LoVo (cell line): ENCODE data around the gene SOD1.
"Not testable (repeated sequence)": the region's sequence is repeated elsewhere in the genome, so short reads cannot be mapped to it uniquely, and the experiment has no call there.

Experiments
- DNase-seq: peaks from one replicate; pipeline ENCODE4 v3.0.0-alpha.2; 2016; ENCODE audit warnings: low spot score

SOD1 gene

DNA sequence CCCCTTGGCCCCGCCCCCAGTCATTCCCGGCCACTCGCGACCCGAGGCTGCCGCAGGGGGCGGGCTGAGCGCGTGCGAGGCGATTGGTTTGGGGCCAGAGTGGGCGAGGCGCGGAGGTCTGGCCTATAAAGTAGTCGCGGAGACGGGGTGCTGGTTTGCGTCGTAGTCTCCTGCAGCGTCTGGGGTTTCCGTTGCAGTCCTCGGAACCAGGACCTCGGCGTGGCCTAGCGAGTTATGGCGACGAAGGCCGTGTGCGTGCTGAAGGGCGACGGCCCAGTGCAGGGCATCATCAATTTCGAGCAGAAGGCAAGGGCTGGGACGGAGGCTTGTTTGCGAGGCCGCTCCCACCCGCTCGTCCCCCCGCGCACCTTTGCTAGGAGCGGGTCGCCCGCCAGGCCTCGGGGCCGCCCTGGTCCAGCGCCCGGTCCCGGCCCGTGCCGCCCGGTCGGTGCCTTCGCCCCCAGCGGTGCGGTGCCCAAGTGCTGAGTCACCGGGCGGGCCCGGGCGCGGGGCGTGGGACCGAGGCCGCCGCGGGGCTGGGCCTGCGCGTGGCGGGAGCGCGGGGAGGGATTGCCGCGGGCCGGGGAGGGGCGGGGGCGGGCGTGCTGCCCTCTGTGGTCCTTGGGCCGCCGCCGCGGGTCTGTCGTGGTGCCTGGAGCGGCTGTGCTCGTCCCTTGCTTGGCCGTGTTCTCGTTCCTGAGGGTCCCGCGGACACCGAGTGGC is at the start of gene SOD1:
SOD1 (plus strand) TSS at position 158 of the 723 bp plus-strand sequence; CDS start at position 235, 77 bp downstream.
- peak; percentile 97 for DNase-seq

GRCh38 chr21:31611445-31611844 is 48.0 kb upstream of the SOD1 start:
- no peak for DNase-seq

- no peak for DNase-seq
Observed at GRCh38 chr21:31612894-31613785, 46.4 kb upstream of the SOD1 start.

DNA sequence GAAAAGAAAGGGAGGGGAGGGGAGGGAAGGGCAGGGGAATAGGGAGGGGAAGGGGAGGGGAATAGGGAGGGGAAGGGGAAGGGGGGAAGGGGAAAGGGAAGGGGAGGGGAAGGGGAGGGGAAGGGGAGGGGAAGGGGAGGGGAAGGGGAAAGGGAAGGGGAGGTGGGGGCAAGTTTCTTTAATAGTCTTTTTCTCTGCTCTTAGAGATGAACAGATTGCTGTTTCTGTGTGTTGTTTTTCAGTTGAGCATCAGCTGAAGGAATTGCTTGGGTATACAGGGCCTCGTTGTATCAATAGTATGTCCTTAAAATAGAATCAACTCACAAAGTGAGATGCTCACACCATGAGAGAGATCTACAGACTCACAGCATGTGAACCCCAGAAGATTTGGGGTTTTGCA is 44.8 kb upstream of the SOD1 start:
- no peak for DNase-seq

- DNase-seq, result no peak
Observed at GRCh38 chr21:31616216-31616615, 43.3 kb upstream of the SOD1 start.

DNA sequence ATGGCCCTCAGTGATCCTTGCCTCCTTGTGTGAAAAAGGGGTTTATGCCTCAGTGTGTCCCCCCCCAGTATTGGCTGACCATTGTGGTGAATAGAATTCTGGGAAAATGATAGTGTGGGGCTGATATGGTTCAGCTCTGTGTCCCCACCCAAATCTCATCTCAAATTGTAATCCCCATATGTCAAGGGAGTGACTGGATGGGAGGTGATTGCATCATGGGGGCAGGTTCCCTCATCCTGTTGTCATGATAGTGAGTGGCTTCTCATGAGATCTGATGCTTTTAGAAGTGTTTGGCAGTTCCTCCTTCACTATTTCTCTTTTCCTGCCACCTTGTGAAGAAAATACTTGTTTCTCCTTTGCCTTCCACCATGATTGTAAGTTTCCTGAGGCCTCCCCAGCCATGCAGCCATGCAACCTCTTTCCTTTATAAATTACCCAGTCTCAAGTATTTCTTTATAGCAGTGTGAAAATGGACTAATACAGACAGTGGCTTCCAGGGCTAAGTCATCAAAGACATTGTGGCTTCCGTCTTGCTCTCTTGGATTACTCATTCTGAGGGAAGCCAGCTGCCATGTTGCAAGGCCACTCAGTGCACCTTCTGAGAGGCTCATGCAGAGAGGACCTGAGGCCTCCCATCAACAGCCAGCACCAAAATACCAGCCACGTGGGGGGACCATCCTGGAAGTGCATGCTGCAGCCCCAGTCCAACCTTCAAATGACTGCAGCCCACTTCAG is 40.6 kb upstream of the SOD1 start:
- no peak for DNase-seq

DNA sequence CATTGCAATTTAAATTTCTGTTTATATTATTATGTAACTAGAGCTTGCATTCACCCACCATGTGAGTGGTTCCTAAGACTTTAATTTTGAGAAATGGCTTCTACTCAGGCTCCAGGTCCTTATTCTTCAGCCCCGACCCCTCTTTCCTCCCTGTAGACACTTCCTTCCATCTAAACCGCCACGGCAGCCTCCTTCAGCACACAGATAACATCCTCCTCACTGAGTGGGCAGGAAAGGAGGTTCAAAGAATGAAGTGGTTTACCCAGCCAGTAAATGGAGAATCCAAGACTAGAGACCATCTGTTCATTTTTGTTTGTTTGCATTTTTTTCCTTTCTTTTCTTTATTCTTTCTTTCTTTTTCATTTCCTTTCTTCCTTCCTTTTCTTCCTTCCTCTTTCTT is 37.1 kb upstream of the SOD1 start:
- DNase-seq, result no peak

- DNase-seq, result no peak
Observed at GRCh38 chr21:31623664-31624063, 35.8 kb upstream of the SOD1 start.

GRCh38 chr21:31624181-31624580 is 35.3 kb upstream of the SOD1 start:
- no peak for DNase-seq

- no peak for DNase-seq
Observed at GRCh38 chr21:31624961-31625491, 34.5 kb upstream of the SOD1 start.

GRCh38 chr21:31629972-31630711 is 29.4 kb upstream of the SOD1 start:
- DNase-seq, result peak; percentile 80

- DNase-seq, result not testable (repeated sequence)
Observed at GRCh38 chr21:31631881-31632280, 27.6 kb upstream of the SOD1 start.

DNA sequence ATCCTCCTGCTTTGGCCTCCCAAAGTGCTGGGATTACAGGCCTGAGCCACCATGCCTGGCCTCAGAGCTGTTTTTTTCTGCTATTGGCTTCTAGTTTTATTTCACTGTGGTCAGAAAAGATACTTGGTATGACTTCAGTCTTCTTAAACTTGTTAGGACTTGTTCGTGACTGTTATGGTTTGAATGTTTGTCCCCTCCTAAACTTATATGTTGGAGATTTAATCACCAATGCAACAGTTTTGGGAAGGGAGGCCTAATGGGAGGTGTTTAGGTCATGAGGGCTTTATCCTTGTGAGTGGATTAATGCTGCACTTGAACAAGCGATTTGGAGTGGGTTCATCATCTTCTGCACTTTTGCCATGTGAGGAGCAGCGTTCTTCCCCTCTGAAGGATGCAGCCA is 24.5 kb upstream of the SOD1 start:
- no peak for DNase-seq

- DNase-seq, result no peak
Observed at GRCh38 chr21:31636874-31637273, 22.6 kb upstream of the SOD1 start.

DNA sequence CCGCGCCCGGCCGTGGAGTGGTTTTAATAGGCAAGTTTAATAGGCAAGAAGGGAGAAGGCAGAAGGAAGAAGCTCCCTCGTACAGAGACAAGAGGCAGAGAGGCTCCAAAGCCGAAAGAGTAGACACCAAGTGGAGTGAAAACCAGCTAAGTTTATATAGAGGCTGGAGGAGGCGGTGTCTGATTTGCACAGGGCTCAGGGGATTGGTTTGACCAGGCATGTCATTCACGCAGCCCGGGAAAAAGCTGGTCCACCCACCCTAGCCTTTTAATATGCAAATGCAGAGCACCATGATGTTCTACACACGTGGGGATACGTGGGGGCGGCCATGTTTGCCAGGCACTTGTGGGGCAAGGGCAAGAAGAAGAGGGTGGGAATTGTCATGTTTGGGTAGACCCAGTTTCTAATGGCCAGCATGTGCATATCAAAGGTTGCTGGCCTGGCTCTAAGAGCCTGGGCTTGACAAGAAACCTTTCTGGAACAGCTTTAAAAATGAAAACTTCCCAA is 18.0 kb upstream of the SOD1 start:
- no peak for DNase-seq

- DNase-seq, result peak; percentile 19
Observed at GRCh38 chr21:31644643-31645042, 14.8 kb upstream of the SOD1 start.

- DNase-seq, result no peak
Observed at GRCh38 chr21:31647650-31648049, 11.8 kb upstream of the SOD1 start.

GRCh38 chr21:31650930-31651329 is 8.6 kb upstream of the SOD1 start:
- no peak for DNase-seq

DNA sequence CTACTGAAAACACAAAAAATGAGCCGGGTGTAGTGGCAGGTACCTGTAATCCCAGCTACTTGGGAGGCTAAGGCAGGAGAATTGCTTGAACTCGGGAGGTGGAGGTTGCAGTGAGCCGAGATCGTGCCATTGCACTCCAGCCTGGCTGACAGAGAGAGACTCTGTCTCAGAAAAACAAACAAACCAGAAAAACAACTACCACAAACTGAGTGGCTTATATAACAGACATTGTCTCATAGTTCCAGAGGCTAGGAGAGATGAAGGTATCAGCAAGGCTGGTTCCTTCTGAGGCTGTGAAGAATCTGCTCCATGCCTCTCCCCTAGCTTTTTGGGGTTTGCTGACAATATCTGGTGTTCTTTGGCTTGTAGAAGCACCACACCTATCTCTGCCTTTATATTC is 8.0 kb upstream of the SOD1 start:
- DNase-seq, result not testable (repeated sequence)

DNA sequence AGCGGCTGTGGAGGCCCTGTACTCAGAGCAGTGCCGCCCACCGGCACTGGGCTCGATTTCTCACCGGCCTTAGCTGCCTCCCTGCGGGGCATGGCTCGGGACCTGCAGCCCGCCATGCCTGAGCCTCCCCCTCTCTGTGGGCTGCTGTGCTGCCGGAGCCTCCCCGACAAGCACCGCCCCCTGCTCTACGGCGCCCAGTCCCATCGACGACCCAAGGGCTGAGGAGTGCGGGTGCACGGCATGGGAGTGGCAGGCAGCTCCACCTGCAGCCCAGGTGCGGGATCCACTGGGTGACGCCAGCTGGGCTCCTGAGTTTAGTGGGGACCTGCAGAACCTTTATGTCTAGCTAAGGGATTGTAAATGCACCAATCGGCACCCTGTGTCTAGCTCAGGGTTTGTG is 5.2 kb upstream of the SOD1 start:
- no peak for DNase-seq

DNA sequence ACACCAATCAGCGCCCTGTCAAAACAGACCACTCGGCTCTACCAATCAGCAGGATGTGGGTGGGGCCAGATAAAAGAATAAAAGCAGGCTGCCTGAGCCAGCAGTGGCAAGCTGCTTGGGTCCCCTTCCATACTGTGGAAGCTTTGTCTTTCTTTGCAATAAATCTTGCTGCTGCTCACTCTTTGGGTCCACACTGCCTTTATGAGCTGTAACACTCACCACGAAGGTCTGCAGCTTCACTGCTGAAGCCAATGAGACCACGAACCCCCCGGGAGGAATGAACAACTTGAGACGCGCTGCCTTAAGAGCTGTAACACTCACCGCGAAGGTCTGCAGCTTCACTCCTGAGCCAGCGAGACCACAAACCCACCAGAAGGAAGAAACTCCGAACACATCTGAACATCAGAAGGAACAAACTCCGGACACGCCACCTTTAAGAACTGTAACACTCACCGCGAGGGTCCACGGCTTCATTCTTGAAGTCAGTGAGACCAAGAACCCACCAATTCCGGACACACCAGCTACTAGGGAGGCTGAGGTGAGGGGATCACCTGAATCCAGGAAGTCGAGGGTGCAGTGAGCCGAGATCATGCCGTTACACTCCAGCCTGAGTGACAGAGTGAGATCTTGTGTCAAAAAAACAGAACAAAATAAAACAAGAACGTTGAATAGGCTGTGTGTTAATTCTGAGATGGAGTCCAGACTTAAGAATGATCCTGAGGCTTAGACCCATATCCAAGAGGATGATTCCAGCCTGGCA is 4.5 kb upstream of the SOD1 start:
- not testable (repeated sequence) for DNase-seq
